Brain microvascular endothelial cell (primary cell): Measurements from ENCODE around the gene IGF2R.
"Not testable (repeated sequence)": the region's sequence is repeated elsewhere in the genome, so short reads cannot be mapped to it uniquely, and the experiment has no call there.

Experiments used
- DNase-seq: peaks from one replicate; pipeline ENCODE4 v3.0.0-alpha.2; 2020
- H3K27ac ChIP-seq: fragments of 250-450 bp; sonication (Bioruptor Pico); 2 replicates; pipeline ENCODE4 v1.5.1; 2020; ENCODE audit warnings: mild to moderate bottlenecking, moderate library complexity
- H3K27me3 ChIP-seq: fragments of 250-450 bp; sonication (Bioruptor Pico); replicated peaks from 2 replicates; pipeline ENCODE4 v1.5.1; 2020; ENCODE audit warnings: mild to moderate bottlenecking
- H3K36me3 ChIP-seq: fragments of 250-450 bp; sonication (Bioruptor Pico); replicated peaks from 2 replicates; pipeline ENCODE4 v1.5.1; 2020; ENCODE audit warnings: mild to moderate bottlenecking
- H3K4me3 ChIP-seq: 2 replicates; pipeline ENCODE4 v1.5.1; 2011; ENCODE audit warnings: low read depth, mild to moderate bottlenecking, control low read depth, low read length, moderate library complexity
- CTCF ChIP-seq: IDR thresholded peaks from 2 replicates; pipeline ENCODE4 v1.5.1; 2011; ENCODE audit warnings: low read depth, mild to moderate bottlenecking, moderate library complexity, low read length, control low read depth, inconsistent platforms; ENCODE audit errors: missing control alignments
- in situ Hi-C: cut with HindIII; loops from 2 replicates; pipeline ENCODE4 v1.10.0; 2017; ENCODE audit warnings: low sequenced_read_pairs, low pct_ligation_motif_present

The IGF2R gene

DNA sequence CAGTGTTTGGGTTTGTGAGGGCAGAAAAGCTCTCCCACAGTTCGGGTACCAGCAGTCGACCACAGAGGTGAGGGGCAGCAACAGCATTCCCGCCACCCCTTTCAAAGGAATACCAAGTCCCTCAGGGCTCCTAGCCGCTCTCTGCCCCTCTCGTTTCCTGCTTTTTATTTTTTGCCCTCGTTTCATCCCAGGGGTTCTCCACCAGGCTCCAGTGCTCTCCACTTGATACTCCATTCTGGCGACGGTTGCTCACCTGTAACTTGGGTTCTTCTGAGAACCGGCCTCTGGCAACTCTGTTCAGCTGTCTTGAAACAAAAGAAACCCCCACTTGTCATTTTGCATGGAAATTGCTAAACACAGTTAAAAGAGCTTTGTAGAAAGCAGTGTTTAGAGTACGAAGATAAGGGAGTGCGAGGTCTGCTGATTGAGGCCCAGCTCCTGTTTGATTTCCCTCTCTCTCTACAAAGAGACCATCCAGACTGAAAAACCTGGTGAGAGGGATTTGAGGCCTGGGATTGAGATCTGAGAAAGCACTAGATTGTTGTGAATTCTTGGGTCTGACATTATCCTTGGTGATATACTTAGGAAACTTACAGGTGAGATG, 28.7 kb downstream of the IGF2R start:
- TF ChIP-seq CTCF = no peak
- Histone ChIP-seq H3K36me3 (no peaks in the 10 kb centered on the region), H3K4me3 (no peak overlapping the region), H3K27me3 (no peaks in the 10 kb centered on the region), H3K27ac (no peak overlapping the region)
- in situ Hi-C loops = no loop called here
- no peak for DNase-seq

- no peak for TF ChIP-seq CTCF
- no peaks in the 10 kb centered on the region for H3K27me3 ChIP-seq
- no peaks in the 10 kb centered on the region for H3K36me3 ChIP-seq
- no peak overlapping the region for H3K27ac ChIP-seq
- in situ Hi-C loops = no loop called here
- DNase-seq = no peak
- H3K4me3 ChIP-seq = no peak overlapping the region
Measured at GRCh38 chr6:159998538-159998937, 29.7 kb downstream of the IGF2R start.

- no peak for DNase-seq
- H3K36me3 ChIP-seq = no peaks in the 10 kb centered on the region
- TF ChIP-seq CTCF = no peak
- in situ Hi-C loops = no loop called here
- no peaks in the 10 kb centered on the region for H3K27me3 ChIP-seq
- no peak overlapping the region for H3K4me3 ChIP-seq
- no peak overlapping the region for H3K27ac ChIP-seq
Measured at GRCh38 chr6:159999240-159999671, 30.4 kb downstream of the IGF2R start.

DNA sequence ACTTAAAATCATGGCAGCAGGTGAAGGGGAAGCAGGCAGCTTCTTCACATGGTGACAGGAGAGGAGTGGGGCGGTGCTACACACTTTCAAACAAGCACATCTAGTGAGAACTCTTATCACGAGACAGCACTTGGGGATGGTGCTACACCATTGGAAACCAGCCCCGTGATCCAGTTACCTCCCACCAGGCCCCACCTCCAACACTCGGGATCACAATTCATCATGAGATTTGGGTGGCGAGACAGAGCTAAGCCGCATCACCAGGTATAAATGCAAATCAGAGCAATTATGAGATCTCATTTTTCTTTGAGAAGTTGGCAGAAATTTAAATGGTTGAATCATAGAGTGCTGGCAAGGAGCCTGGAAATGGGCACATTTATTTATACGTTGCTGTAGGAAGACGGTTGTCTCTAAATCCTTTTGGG, 31.4 kb downstream of the IGF2R start:
- H3K27me3 ChIP-seq = no peaks in the 10 kb centered on the region
- in situ Hi-C loops = no loop called here
- H3K36me3 ChIP-seq = no peaks in the 10 kb centered on the region
- no peak for DNase-seq
- TF ChIP-seq CTCF = no peak
- no peak overlapping the region for H3K4me3 ChIP-seq
- H3K27ac ChIP-seq = no peak overlapping the region

GRCh38 chr6:160000893-160001427, 32.1 kb downstream of the IGF2R start:
- H3K27me3 ChIP-seq, H3K4me3 ChIP-seq, H3K36me3 ChIP-seq, H3K27ac ChIP-seq, DNase-seq, in situ Hi-C loops: not testable (repeated sequence)

GRCh38 chr6:160002882-160003281, 34.0 kb downstream of the IGF2R start:
- in situ Hi-C loops = no loop called here

More at GRCh38 chr6:160002882-160003281, 34.0 kb downstream of the IGF2R start:
- H3K27me3 ChIP-seq = no peaks in the 10 kb centered on the region
- no peaks in the 10 kb centered on the region for H3K36me3 ChIP-seq
- no peak for TF ChIP-seq CTCF
- DNase-seq = no peak
- H3K27ac ChIP-seq = no peak overlapping the region
- no peak overlapping the region for H3K4me3 ChIP-seq
